Measurements from ENCODE around the gene ARNT2. TPM values are rescaled to one million over a fixed set of nuclear protein-coding genes. Genes with fewer than 3 reads are reported as not detected.

Gene ARNT2
- total and polyA plus RNA-seq, 3 experiments from 2014 or later = 0.11 to 0.13 TPM; not detected in 1

GRCh38 chr15:80594091-80594889 is 190.1 kb downstream of the ARNT2 start:
- no peaks in the 10 kb centered on the region for H3K36me3 ChIP-seq (ENCODE audit: insufficient read depth, low read length)
- no peak overlapping the region for H3K27ac ChIP-seq (ENCODE audit: low read depth, low read length)
- ChIA-PET POLR2A (no interaction called here), CTCF (no interaction called here)
- DNase-seq = no peak
- Mint-ChIP-seq H3K4me3 (no peak overlapping the region), H3K36me3 (no peaks in the 10 kb centered on the region), H3K27ac (no peak overlapping the region), H3K27me3 (peaks cover 14 to 16% of the 10 kb centered on the region in 2 donors), H3K4me1 (no peaks in the 10 kb centered on the region), H3K9me3 (no peaks in the 10 kb centered on the region)
- no peak overlapping the region for H3K4me3 ChIP-seq (ENCODE audit: low read length)
- H3K9me3 ChIP-seq (ENCODE audit: low read length) = no peaks in the 10 kb centered on the region
- H3K4me1 ChIP-seq (ENCODE audit: insufficient read depth, low read length) = no peaks in the 10 kb centered on the region
- H3K27me3 ChIP-seq (ENCODE audit: insufficient read depth, low read length, poor library complexity, severe bottlenecking) = no peaks in the 10 kb centered on the region

- H3K27ac ChIP-seq (ENCODE audit: low read depth, low read length) = no peak overlapping the region
- H3K36me3 Mint-ChIP-seq = no peaks in the 10 kb centered on the region
- H3K9me3 Mint-ChIP-seq = no peaks in the 10 kb centered on the region
- H3K4me1 Mint-ChIP-seq = no peaks in the 10 kb centered on the region
- no peak overlapping the region for H3K4me3 ChIP-seq (ENCODE audit: low read length)
- no peaks in the 10 kb centered on the region for H3K36me3 ChIP-seq (ENCODE audit: insufficient read depth, low read length)
- POLR2A ChIA-PET = no interaction called here
- H3K27me3 ChIP-seq (ENCODE audit: insufficient read depth, low read length, poor library complexity, severe bottlenecking) = no peaks in the 10 kb centered on the region
- CTCF ChIA-PET = interaction anchor here (1.0 kb wide), 1 partner anchor 8 kb away, joined by 3 read pairs; no protein-coding TSS in a partner anchor
- H3K4me1 ChIP-seq (ENCODE audit: insufficient read depth, low read length) = no peaks in the 10 kb centered on the region
- H3K9me3 ChIP-seq (ENCODE audit: low read length) = no peaks in the 10 kb centered on the region
- H3K27ac Mint-ChIP-seq = no peak overlapping the region
- no peak overlapping the region for H3K4me3 Mint-ChIP-seq
- DNase-seq = no peak
- peaks cover 18 to 26% of the 10 kb centered on the region in 2 donors for H3K27me3 Mint-ChIP-seq
Observed at GRCh38 chr15:80595396-80595795, 191.2 kb downstream of the ARNT2 start.

GRCh38 chr15:80596521-80596976 is 192.4 kb downstream of the ARNT2 start:
- ChIA-PET POLR2A (no interaction called here), CTCF (interaction anchor here (1.0 kb wide), 1 partner anchor 9 kb away, joined by 3 read pairs; no protein-coding TSS in a partner anchor)
- no peaks in the 10 kb centered on the region for H3K4me1 Mint-ChIP-seq

DNA sequence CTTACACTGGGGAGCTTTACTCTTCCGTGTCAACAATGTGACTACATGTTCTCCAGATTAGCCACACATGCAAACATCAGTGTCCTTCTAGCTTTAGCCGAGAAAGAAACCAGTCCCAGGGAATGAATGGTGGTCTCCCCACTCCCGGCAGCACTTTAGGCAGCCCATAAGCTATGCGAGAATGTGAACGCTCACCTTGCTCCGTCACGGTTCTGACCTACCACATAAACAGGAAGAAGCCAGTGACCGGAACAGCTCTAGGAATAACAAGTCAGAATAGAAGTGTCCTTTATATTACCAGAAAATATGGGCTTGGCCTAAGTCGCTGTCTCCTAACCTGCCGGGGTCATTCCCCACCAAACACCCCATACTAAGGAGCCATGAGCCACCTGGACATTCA is 192.9 kb downstream of the ARNT2 start:
- Histone ChIP-seq H3K36me3 (ENCODE audit: insufficient read depth, low read length) (no peaks in the 10 kb centered on the region), H3K4me1 (ENCODE audit: insufficient read depth, low read length) (no peaks in the 10 kb centered on the region), H3K27me3 (ENCODE audit: insufficient read depth, low read length, poor library complexity, severe bottlenecking) (no peaks in the 10 kb centered on the region), H3K4me3 (ENCODE audit: low read length) (no peak overlapping the region), H3K27ac (ENCODE audit: low read depth, low read length) (no peak overlapping the region), H3K9me3 (ENCODE audit: low read length) (no peaks in the 10 kb centered on the region)
- no peak for DNase-seq
- Mint-ChIP-seq H3K27me3 (peaks cover 17 to 29% of the 10 kb centered on the region in 2 donors), H3K27ac (no peak overlapping the region), H3K36me3 (no peaks in the 10 kb centered on the region), H3K4me3 (no peak overlapping the region), H3K9me3 (no peaks in the 10 kb centered on the region), H3K4me1 (no peaks in the 10 kb centered on the region)
- CTCF ChIA-PET = no interaction called here
- POLR2A ChIA-PET = no interaction called here

More at GRCh38 chr15:80596521-80596976, 192.4 kb downstream of the ARNT2 start:
- Histone ChIP-seq H3K4me1 (ENCODE audit: insufficient read depth, low read length) (no peaks in the 10 kb centered on the region), H3K36me3 (ENCODE audit: insufficient read depth, low read length) (no peaks in the 10 kb centered on the region), H3K9me3 (ENCODE audit: low read length) (no peaks in the 10 kb centered on the region), H3K27ac (ENCODE audit: low read depth, low read length) (no peak overlapping the region), H3K27me3 (ENCODE audit: insufficient read depth, low read length, poor library complexity, severe bottlenecking) (no peaks in the 10 kb centered on the region), H3K4me3 (ENCODE audit: low read length) (no peak overlapping the region)
- H3K36me3 Mint-ChIP-seq = no peaks in the 10 kb centered on the region
- H3K4me3 Mint-ChIP-seq = no peak overlapping the region
- no peaks in the 10 kb centered on the region for H3K9me3 Mint-ChIP-seq
- no peak for DNase-seq
- peaks cover 18 to 29% of the 10 kb centered on the region in 2 donors for H3K27me3 Mint-ChIP-seq
- no peak overlapping the region for H3K27ac Mint-ChIP-seq

DNA sequence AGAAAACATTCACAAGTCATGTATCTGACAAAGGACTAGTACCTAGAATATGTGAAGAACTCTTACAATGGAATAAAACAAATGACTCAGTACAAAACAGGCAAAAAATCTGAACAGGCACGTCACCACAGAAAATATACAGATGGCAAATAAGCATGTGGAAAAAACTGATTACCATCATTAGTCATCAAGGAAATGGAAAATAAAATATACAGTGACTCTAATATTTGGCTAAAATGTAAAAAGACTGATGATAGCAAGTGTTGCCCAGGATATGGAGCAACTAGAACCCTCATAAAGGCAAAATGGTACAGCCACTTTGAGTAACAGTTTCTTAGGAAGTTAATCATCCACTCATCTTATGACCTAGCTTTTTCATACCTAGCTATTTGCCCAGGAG is 195.2 kb downstream of the ARNT2 start:
- Mint-ChIP-seq H3K9me3 (no peaks in the 10 kb centered on the region), H3K4me1 (no peaks in the 10 kb centered on the region), H3K4me3 (no peak overlapping the region), H3K27ac (no peak overlapping the region), H3K27me3 (peaks cover 11 to 35% of the 10 kb centered on the region in 2 donors), H3K36me3 (no peaks in the 10 kb centered on the region)
- CTCF ChIA-PET = no interaction called here
- Histone ChIP-seq H3K9me3 (ENCODE audit: low read length) (no peaks in the 10 kb centered on the region), H3K4me3 (ENCODE audit: low read length) (no peak overlapping the region), H3K27ac (ENCODE audit: low read depth, low read length) (no peak overlapping the region), H3K4me1 (ENCODE audit: insufficient read depth, low read length) (no peaks in the 10 kb centered on the region), H3K36me3 (ENCODE audit: insufficient read depth, low read length) (no peaks in the 10 kb centered on the region), H3K27me3 (ENCODE audit: insufficient read depth, low read length, poor library complexity, severe bottlenecking) (no peaks in the 10 kb centered on the region)
- POLR2A ChIA-PET = no interaction called here
- no peak for DNase-seq

DNA sequence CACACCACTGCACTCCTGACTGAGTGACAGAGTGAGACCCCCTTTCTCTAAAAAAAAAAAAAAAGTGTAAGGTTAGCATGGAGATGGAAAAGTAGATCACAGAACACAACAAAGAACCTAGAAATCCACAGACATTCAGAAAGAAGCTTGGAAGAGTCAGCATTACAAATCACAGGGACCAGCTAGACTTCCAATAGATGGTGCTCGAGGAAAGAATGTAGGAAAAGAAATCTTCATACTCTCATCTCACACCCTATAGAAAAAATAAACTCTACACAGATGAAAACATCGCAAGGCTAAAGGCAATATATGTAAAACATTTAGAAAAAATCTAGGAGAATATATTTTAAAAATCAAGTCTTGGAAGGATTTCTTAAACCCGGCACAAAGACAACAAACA is 196.4 kb downstream of the ARNT2 start:
- POLR2A ChIA-PET = no interaction called here
- Histone ChIP-seq H3K4me3 (ENCODE audit: low read length) (no peak overlapping the region), H3K27me3 (ENCODE audit: insufficient read depth, low read length, poor library complexity, severe bottlenecking) (no peaks in the 10 kb centered on the region), H3K27ac (ENCODE audit: low read depth, low read length) (no peak overlapping the region), H3K36me3 (ENCODE audit: insufficient read depth, low read length) (no peaks in the 10 kb centered on the region), H3K9me3 (ENCODE audit: low read length) (no peaks in the 10 kb centered on the region), H3K4me1 (ENCODE audit: insufficient read depth, low read length) (no peaks in the 10 kb centered on the region)
- CTCF ChIA-PET = no interaction called here
- H3K4me1 Mint-ChIP-seq = no peaks in the 10 kb centered on the region
- H3K4me3 Mint-ChIP-seq = no peak overlapping the region
- H3K27ac Mint-ChIP-seq = no peak overlapping the region
- no peaks in the 10 kb centered on the region for H3K9me3 Mint-ChIP-seq
- H3K27me3 Mint-ChIP-seq = peaks cover 11 to 35% of the 10 kb centered on the region in 2 donors
- DNase-seq = no peak
- H3K36me3 Mint-ChIP-seq = no peaks in the 10 kb centered on the region

DNA sequence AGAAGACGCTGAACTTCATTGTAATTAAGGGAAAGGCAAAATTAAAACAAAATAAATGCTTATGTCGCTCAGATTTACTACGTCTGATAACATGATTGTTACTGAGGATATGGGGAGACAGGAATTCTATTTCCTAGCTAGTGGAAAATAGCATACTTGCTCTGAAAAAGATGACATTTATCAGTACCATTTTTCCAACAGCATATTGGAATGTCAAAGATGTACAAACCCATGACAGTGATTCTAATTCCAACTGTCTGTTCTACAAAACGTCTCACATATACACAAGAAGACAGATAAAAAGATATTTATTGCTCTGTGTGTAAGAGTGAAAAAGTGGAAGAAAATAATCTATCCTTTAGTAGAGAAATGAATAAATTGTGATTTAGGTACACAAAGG is 197.1 kb downstream of the ARNT2 start:
- Mint-ChIP-seq H3K27ac (no peak overlapping the region), H3K4me1 (no peaks in the 10 kb centered on the region), H3K4me3 (no peak overlapping the region), H3K9me3 (no peaks in the 10 kb centered on the region), H3K36me3 (no peaks in the 10 kb centered on the region), H3K27me3 (peaks cover 11 to 34% of the 10 kb centered on the region in 2 donors)
- POLR2A ChIA-PET = no interaction called here
- H3K27ac ChIP-seq (ENCODE audit: low read depth, low read length) = no peak overlapping the region
- H3K9me3 ChIP-seq (ENCODE audit: low read length) = no peaks in the 10 kb centered on the region
- no peak for DNase-seq
- no peak overlapping the region for H3K4me3 ChIP-seq (ENCODE audit: low read length)
- H3K36me3 ChIP-seq (ENCODE audit: insufficient read depth, low read length) = no peaks in the 10 kb centered on the region
- H3K27me3 ChIP-seq (ENCODE audit: insufficient read depth, low read length, poor library complexity, severe bottlenecking) = no peaks in the 10 kb centered on the region
- H3K4me1 ChIP-seq (ENCODE audit: insufficient read depth, low read length) = no peaks in the 10 kb centered on the region
- CTCF ChIA-PET = no interaction called here

- H3K9me3 Mint-ChIP-seq = no peaks in the 10 kb centered on the region
- POLR2A ChIA-PET = no interaction called here
- peak overlapping the region in 1 of 8 donors; percentile 13 for H3K27ac Mint-ChIP-seq
- no peaks in the 10 kb centered on the region for H3K36me3 ChIP-seq (ENCODE audit: insufficient read depth, low read length)
- H3K9me3 ChIP-seq (ENCODE audit: low read length) = no peaks in the 10 kb centered on the region
- DNase-seq = no peak
- no peaks in the 10 kb centered on the region for H3K4me1 ChIP-seq (ENCODE audit: insufficient read depth, low read length)
- H3K36me3 Mint-ChIP-seq = no peaks in the 10 kb centered on the region
- H3K4me3 ChIP-seq (ENCODE audit: low read length) = no peak overlapping the region
- H3K4me3 Mint-ChIP-seq = no peak overlapping the region
- H3K27me3 ChIP-seq (ENCODE audit: insufficient read depth, low read length, poor library complexity, severe bottlenecking) = no peaks in the 10 kb centered on the region
- CTCF ChIA-PET = no interaction called here
- H3K4me1 Mint-ChIP-seq = no peaks in the 10 kb centered on the region
- peaks cover 14 to 23% of the 10 kb centered on the region in 2 donors for H3K27me3 Mint-ChIP-seq
- no peak overlapping the region for H3K27ac ChIP-seq (ENCODE audit: low read depth, low read length)
Observed at GRCh38 chr15:80604583-80605575, 200.7 kb downstream of the ARNT2 start.
